ENCODE measurements around the gene PRKCE.

Gene PRKCE

DNA sequence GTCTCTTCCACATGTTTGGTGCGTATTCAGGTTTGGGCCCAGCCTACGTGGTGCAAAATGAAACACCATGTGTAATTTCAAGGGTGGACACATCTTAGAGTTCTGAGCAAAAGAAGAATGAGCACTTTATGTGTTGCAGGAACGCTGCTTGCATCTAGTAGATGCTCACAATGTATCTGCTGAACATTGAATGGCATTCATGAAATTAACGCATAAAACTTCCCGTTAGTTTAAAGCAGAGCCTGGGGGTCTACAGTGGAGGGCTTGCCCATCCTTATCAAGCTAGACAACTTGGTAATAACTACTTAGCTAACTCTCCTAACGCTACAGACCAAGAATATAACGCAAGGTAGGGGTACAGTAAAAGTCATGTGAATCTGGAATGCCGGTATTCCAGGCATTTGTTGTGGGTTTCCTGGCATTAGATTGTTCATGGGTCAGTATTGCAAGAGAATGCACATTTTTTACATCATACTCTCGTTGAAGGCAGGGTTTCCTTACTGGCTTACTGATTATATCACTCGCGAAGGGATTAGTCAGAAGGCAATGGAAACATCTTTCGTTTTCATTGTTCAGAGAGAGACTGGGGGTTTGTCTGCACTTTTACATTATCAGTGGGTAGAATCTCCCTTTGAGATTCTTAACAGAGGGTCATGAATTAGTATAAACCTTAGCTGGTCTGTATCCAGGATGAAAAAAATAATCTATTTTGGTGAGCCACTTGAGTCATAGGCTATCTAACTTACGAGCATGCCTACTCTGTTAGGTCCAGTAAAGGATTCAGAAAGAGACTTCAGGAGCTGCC, 416.2 kb downstream of the PRKCE start:
- no peak for DNase-seq

DNA sequence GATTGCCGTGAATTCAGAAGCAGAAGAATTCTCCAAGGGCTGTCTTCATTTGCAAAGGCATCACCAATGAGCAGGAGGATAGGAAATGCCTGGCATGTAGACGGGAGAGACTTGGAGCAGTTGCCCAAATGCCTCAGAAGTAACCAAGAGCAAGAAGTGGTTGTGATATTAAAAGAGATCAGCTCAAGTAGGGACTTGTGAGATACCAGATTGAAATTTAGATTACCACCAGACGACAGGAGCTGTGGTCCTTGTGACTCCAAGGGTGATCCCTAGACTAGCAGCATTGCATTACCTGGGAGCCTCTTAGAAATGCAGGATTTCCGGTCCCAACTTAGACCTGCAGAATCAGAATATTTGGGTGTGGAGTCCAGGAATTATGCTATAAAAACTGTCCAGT, 417.2 kb downstream of the PRKCE start:
- DNase-seq = no peak

DNA sequence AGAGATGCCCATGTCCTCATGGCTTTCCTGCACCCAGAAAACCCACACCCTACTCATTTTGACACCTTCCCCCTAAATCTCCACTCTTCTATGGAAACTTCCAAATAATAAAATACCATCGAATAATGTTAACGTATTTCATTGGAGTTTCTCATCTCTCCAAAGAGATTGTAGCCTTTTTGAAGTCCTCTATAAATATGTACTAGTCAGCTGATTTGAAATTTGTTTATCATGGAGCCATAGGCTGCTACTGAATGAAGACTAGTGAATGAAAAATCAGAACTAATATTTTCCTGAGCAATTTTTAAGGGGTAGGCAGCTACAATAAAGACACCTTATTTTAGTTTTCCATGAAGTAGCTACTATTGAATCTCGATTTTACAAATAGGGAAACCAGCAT, 419.6 kb downstream of the PRKCE start:
- DNase-seq = no peak

DNA sequence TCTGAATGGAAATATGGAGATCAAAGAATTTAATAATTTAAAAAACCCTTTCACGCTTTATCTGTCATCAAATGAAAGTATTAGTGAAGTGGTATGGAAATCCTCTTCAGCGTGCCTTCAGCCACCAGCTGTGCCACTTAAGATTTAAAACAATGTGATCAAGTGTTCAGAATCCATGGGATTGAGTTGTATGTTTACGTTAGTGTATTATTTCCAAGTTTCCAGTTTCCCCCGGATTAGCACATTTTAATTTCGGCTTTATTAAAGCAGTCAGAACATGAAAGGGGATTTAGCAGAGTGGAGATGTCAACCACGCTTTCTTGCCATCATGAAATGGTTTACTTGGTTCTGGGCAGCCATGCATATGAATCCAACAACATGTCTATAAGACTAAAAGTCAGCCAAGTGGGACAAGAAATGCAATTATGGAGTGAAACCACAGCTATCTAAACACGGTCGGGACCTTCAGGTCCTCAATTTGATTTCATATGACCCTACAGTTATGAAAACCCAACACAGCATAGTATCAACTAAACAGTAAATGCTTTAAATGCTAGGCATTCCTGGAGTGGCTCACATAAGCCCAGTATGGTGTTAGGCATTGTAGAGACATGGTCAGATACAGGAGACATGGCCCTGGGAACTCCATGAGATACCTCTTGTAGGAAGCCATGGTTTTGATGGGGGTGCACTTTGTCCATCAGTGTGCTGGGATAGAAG, 420.8 kb downstream of the PRKCE start:
- peak; percentile 76 for DNase-seq

DNA sequence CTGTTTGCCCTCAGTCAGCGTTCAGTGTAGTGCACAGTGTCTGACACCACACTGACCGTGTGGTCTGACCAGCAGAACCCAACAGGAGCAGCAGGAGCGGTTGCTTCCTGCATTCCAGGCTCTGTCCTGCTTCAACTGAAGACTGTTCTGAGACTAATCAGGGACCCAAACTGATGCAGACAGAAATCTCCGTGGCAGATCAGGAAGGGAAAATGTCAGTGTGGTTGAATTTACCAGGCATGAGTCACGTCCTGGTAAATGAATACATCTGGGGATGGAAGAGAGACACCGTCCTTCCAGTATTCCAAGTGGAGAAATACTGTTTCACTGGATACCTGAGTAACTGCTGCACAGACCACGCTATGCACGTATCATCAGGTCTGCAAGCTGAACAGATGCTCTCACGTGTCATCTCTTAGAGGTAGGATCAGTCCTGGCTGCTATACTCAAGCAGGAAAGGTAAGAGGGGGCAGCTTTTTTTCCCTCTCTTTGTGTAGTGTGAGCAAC, 422.1 kb downstream of the PRKCE start:
- no peak for DNase-seq

DNA sequence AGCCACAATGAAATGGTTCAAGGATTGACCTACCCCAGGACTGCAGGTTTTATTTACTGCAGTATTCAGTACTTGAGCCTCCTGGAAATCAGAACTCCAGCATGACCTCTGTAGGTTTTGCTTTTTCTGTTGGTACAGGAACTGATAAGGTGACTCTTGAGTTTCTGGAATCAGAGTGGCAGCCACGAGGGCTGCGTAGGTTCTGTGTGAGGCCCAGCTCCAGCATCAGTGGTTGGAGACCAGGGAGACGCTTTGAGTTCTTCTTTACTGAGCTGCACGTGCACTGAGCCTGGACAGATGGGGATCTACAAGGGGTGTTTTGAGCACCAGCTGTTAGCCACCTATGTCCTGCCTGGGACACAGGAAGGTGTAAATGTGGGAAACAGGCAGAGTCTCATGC, 423.0 kb downstream of the PRKCE start:
- no peak for DNase-seq

DNA sequence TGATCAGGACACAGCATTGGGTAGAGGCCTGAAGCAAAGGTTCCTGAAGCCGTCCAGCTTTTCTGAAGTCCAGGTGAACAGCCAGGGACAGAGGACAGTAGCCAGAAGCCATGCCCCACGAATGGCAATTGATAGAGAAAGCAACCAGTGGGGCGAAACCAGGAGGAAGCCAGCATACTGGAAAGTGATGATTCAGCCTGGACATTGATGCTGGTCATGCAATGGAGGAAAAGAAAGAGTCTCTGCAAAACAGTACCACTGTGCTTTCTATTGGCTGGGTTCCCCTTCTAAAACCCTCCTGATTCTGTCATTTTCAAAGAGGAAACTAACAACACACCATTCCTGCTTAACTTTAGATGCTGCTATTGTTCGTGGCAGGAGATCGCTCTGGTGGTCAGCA, 424.4 kb downstream of the PRKCE start:
- DNase-seq = no peak

DNA sequence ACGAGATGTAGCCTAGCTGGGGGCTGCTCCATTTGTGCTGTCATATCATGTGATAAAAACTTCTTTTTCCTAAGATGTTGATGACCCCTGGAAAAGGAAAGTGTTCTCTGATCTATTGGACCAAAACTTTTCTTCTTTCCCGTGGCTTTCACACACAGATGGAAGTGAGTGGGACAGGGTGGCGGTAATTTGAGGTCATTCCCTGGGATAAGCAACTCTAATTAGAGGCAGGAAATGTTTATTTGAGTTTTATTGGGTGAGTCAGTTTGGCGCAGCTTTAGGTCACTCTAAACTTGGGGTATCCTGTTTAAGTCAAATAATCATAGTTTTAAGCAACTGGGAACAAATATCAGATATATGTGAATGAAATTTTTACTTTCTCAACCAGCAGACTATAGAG, 424.8 kb downstream of the PRKCE start:
- no peak for DNase-seq

DNA sequence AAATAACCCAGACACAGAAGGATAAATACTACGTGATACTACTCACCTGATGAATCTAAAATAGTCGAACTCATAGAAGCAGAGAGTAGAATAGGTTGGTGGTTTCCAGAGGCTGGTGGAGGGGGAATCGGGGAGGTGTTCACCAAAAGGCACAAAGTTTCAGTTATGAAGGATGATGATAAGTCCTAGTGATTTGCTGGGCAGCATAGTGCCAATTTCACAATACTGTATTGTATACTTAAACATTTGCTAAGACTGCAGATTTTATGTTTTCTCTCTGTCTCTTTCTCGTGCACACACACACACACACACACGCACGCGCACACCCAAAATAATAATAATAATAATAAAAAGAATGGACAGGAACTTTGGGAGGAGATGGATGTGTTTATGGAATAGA, 425.4 kb downstream of the PRKCE start:
- no peak for DNase-seq

DNA sequence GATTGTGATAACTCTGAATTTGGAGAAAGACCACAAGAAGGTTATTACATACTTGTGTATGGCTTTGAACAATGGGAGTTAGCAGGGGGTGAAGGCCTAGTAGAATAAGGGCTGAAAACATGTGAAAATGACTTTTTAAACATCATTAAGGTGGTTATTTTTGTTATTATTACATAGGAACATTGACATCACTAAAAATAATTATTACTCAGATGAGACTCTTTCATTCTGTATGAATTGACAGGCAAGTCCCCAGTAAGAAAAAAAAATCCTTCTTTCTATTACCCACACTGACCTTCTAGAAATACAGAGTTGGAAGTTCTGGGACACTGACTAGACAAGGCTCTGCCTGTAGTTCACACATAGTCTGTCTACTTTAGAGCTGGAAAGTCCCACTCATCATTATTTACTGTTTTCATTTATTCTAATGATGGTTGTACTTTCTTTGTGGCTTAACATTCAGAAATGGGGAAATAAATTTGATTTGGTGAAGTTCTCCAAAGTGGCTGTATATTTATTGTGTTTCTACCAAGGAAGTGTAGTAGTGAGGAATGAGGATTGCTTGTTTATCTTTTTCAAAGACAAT, 426.1 kb downstream of the PRKCE start:
- no peak for DNase-seq

DNA sequence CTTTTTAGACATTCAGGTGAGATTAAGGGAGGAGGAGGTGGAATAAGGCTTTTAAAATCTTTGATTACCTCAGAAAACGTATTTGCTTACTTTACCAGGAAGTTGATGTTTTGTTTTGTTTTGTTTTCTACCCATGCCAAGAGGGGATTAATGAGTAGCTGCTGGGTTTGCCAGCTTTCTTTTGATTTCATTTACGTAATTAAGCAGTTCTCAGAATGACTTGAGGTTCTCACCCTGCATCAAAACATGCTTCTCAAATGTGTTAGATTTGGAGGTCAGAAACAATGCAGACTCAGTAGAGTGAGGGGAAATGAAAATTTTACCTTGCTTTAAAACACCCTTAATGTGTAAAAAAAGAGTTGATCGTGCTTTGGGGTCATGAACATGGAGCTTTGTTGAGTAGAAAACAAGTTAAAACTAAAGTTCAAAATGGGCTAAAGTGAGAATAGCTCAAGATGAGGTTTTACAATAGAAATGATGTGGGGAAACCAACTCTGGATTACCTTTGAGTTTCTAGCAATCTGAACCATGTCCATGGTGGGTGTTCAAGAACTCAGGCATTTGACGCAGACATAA, 428.6 kb downstream of the PRKCE start:
- DNase-seq = no peak

DNA sequence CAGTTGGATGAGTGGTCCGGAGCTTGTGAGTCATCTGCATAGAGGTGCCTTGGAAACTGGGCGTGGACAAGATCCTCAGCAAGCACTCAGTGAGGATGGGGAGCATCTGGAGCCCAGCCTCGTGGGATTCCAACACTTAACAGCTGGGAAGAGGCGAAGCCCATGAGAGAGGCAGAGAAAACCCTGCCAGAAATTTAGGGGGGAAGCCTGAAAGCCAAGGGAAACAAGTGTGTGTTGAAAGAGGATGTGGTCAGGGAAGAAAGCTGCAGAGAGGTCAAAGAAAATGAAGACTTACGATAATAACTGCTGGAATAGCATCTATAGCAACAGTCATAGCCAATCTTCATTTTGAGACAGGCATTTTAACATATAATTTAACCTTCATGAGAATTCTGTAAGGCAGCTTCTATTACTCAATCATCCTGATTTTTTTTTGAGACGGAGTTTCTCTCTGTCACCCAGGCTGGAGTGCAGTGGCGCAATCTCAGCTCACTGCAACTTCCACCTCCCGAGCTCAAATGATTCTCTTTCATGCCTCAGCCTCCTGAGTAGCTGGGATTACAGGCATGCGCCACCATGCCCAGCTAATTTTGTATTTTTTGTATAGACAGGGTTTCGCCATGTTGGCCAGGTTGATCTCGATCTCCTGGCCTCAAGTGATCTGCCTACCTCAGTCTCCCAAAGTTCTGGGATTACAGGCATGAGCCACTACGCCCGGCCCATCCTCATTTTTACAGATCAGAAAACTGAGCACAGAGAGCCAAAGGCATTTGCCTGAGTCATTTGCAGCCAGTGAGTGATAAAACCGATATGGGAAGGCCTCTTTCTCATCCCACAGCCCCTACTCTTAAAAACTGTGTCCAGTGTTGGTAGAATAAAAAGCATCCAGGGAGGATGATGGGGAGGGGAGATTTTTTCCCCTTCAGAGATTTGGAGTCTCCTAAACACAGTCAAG, 431.3 kb downstream of the PRKCE start:
- DNase-seq = peak; percentile 37

DNA sequence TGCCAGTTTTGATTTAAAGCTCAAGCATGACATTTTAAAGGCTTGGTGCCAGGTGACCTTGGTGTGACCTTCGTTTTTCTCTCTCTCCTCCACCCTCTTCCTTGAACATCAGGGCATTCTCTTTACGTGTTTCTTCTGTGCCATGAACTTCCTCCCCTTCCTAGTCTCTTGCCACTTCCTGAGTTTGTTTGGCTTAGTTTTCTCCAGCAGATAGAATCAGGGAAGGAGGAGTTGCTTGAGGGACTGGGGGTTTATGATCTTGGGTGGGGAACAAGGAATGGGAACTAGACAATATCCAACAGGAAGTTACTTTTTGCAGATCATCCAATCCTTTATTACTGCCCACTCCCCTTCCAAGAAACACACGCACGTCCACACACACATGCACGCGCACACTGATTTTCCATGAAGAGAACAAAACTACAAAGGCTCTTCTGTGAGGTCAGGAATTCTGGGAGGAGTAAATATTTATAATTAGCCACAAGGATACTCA, 435.1 kb downstream of the PRKCE start:
- DNase-seq = no peak

DNA sequence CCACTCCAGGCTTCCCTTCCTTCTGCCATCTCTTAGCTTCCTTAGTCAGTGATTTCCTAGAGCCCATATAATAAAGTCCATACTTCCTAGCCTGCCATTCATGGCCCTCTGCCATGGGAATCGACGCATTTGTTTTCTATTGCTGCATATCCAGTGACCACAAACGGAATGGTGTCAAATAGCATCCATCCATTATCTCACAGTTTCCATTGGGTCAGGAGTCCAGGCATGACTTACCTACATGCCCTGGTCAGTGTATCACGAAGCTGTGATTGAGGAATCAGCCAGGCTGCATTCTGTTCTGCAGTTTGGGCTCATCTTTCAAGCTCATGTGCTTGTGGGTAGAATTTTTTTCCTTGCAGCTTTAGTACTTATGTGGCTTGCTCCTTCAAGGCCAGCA, 436.0 kb downstream of the PRKCE start:
- DNase-seq = no peak

DNA sequence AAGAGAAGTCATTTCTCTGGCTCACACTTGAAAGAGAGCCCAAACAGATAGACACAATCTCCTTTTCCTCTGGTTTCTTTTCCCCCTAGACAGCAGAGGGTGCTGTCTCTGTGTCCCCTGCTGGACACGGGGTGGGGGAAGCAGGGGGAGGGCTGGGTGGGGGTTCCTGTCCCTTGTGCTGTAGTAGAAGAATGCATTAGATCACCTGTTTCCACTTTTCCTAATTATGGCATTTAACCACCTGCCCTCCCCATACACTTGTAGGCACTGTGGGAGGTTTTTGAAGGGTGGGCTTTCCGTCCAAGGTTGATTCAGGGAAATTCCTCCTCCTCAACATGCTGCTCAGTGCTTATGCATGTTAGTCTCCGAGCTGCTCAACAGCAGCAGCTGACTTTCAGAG, 439.5 kb downstream of the PRKCE start:
- DNase-seq = no peak

DNA sequence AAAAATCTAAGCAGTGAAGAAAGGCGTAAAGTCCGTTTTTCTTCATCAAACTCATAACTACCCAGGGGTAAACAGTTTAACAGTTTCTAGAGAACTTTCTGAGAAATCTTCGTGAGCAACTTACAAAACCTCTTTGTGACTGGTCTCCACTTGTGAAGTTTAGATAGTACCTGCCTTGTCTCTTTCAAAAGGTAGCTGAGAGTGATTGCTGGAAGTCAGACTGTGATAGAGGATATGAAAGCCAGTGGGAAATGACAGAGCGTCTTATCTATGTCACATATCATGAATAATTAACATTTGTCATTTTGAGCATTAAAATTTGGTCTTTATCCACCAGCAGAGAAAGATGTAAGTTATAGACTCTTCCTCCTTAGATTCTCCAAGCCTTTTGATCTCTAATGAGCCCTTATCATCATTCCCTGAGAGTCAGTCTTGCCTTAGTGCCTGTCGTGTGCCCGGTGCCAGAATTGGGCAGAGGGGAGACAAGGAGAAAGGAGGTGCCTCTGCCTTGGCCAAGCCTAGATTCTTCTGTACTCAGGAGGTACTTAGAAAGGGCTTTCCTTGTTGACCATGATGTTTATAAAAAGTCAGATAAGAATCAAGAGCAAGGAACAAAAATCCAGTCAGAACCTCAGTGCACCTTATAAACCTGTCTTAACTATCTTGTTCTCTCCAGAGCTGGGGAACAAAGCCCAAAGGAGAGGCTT, 440.6 kb downstream of the PRKCE start:
- DNase-seq = no peak

DNA sequence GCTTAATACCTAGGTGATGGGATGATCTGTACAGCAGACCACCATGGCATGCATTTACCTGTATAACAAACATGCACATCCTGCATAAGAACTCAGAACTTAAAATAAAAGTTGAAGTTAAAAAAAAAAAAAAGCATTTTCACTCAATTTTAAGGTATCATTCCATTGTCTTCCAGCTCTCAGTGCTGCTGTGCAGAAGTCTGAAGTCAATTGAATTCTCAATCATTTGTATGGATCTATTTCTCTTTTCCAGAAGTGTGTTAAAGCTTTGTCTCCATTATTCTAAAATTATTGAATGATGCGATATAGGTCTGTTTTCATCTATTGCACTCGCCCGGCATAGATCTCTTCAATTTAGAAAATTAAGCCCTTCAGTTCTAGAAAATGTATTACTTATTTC, 443.2 kb downstream of the PRKCE start:
- DNase-seq = no peak

DNA sequence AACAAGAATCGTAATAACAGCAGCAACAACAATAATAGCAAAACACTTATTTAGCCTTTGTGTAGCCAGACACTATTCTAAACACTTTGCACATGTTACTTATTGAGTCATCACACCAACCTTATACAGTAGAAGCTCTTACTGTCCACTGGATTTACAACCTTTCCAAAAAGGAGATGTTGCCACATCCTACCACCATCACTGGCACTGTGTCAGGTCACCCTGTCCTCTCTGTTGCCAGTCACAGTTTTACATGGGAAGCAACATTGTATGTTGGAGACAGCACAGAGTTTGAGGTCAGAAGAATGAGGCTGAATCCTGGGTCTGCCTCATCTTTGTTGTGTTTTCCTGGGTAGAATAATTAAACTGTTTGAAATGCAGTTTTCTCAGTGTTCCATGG, 444.4 kb downstream of the PRKCE start:
- DNase-seq = no peak

DNA sequence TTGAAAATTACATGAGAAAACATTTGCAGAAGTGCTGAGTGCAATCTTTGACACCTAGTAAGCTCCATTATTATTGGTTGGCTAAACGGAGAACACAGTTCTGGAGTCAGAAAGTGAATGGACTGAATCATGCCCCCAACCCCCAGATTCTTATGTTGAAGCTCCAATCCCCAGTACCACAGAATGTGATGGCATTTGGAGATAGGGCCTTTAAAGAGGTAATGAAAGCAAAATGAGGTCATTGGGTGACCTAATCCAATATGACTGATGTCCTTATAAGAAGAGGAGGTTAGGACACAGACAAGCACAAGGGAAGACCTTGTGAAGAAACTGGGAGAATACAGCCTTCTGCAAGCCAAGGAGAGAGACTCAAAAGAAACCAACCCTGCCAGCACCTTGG, 444.8 kb downstream of the PRKCE start:
- DNase-seq = no peak

DNA sequence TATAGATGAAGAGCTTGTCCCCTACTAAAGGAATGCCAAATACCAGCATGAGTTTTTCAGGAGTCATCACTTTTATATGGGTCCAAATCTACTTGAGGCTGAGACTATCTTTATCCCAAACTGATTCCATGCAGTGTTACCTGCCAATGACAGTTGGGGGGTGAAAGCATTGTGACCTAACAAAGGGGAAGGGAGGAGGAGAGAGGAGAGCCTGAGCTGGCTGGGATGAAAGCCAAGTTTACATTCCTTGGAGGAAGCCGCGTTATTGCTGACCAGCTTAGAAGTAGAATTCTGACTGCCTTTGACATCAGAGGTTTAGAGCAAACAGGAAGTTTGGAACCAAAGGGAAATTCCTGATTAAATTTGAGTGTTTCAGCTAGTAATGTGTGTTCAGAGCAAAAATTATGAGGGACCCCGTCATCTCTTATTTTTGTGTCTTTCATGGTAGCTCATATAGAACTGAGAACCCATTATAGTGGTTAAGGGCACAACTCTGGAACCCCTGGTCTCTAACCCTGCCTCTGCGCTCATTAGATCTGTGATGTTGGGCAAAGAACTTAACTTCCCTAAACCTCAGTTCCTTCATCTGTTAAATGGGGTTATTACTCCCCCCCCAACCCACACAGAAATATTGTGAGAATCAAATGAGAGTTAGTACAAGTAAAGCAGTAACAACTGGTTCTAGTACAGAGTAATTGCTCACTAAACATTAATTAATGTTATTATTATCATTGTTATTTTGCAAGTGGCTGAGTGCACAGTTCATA, 446.4 kb downstream of the PRKCE start:
- peak; percentile 91 for DNase-seq

DNA sequence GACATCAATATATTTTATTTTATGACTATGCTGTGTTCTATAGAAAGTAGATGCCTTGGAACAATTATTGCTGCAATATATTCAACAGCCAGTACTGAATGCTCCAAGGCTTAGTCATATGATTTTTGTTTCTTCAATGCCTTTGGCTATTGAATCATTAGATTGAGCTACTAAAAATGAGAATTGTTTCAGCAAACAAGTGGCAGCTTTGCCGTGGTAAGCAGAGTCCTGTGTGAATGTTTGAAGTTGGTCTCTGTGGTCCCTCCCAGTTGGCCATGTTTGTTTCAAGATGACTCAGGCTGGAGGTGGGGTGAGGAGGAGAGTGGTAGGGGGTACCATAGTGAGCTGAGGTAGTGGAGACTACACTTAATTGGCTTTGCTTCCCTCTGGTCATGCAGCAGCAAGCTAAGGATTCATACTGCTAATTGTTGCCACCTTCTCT, 447.2 kb downstream of the PRKCE start:
- DNase-seq = no peak
